Activated CD8-positive, alpha-beta memory T cell treated with anti-CD3 and anti-CD28 coated beads for 1 hour (primary cell): ENCODE results near the gene KLK15.

ENCODE experiments used
- DNase-seq, 2 donors: peaks; one replicate each; pipeline ENCODE4 v3.0.0-alpha.2; 2020; ENCODE audit warnings: low read depth in 1 of 2; ENCODE audit errors: extremely low read depth in 1 of 2

KLK15 gene

GRCh38 chr19:50844296-50844935 is 11.0 kb upstream of the KLK15 start:
- DNase-seq, result no peak

GRCh38 chr19:50843701-50844221 is 10.4 kb upstream of the KLK15 start:
- DNase-seq, result no peak

- no peak for DNase-seq
These were observed 9.8 kb upstream of the KLK15 start for GRCh38 chr19:50843205-50843604.

GRCh38 chr19:50842130-50842529 is 8.8 kb upstream of the KLK15 start:
- no peak for DNase-seq

- DNase-seq, result no peak
These were observed 6.6 kb upstream of the KLK15 start for GRCh38 chr19:50839712-50840655.

GRCh38 chr19:50838239-50838638 is 4.9 kb upstream of the KLK15 start:
- no peak for DNase-seq

GRCh38 chr19:50837300-50837699 is 3.9 kb upstream of the KLK15 start:
- DNase-seq, result no peak

- DNase-seq, result no peak
These were observed 3.3 kb upstream of the KLK15 start for GRCh38 chr19:50836543-50837195.

GRCh38 chr19:50835785-50836542 is 2.6 kb upstream of the KLK15 start:
- DNase-seq, result peak in 1 of 2 donors; percentile 48

GRCh38 chr19:50835103-50835784 is 1.9 kb upstream of the KLK15 start:
- no peak for DNase-seq

GRCh38 chr19:50833802-50834167 is 411 bp upstream of the KLK15 start:
- DNase-seq, result no peak

- DNase-seq, result no peak
These were observed 708 bp downstream of the KLK15 start for GRCh38 chr19:50832666-50833065.

- no peak for DNase-seq
These were observed 2.4 kb downstream of the KLK15 start for GRCh38 chr19:50831026-50831396.

GRCh38 chr19:50830266-50831025 is 2.9 kb downstream of the KLK15 start:
- no peak for DNase-seq

GRCh38 chr19:50829801-50830200 is 3.6 kb downstream of the KLK15 start:
- DNase-seq, result no peak

GRCh38 chr19:50827476-50827875 is 5.9 kb downstream of the KLK15 start:
- DNase-seq, result no peak

GRCh38 chr19:50826492-50827240 is 6.7 kb downstream of the KLK15 start:
- no peak for DNase-seq

- no peak for DNase-seq
These were observed 9.9 kb downstream of the KLK15 start, which contains the start of gene KLK1 for GRCh38 chr19:50823389-50824042. KLK1 (minus strand) TSS chr19:50823787; CDS start chr19:50823748, 39 bp downstream.
